Measurements from ENCODE around the gene LIN37.

- no peak for TF ChIP-seq CTCF (IDR thresholded peaks at IDR 0.05)
- TF ChIP-seq POLR2A (IDR thresholded peaks at IDR 0.05), result no peak
Measured at GRCh38 chr19:35727956-35728706, 20.2 kb upstream of the LIN37 start.

Data from breast epithelium (tissue), 3 donors.